Panc1 (cell line): ENCODE results near the gene RHBDL3.

ENCODE experiments used
- CTCF ChIP-seq: fragments of 450-650 bp; IDR thresholded peaks from 2 replicates; pipeline ENCODE4 v1.5.1; 2017; ENCODE audit warnings: mild to moderate bottlenecking
- POLR2AphosphoS5 ChIP-seq: IDR thresholded peaks from 2 replicates; pipeline ENCODE4 v1.6.1; 2012; ENCODE audit warnings: mild to moderate bottlenecking, low read depth, low read length, moderate library complexity
- REST ChIP-seq, 2 experiments: IDR thresholded peaks; 2 replicates each; pipeline ENCODE4 v1.6.1; 2011 to 2012; ENCODE audit warnings: low read depth in 2 of 2, control low read depth in 1 of 2, low read length in 1 of 2, mild to moderate bottlenecking in 1 of 2, moderate library complexity in 1 of 2; ENCODE audit not compliant: insufficient read depth in 1 of 2
- TCF7L2 ChIP-seq: IDR thresholded peaks from 2 replicates; pipeline ENCODE4 v1.6.1; 2011; ENCODE audit warnings: mild to moderate bottlenecking, low read depth, low read length, inconsistent platforms

GRCh38 chr17:32261936-32262510 lies 3.6 kb upstream of the RHBDL3 start:
- TF ChIP-seq CTCF, result no peak
- 0 out of 4 replicates have a peak, but pooled peaks of 1 of the 2 experiments have one; percentile 38 for TF ChIP-seq REST (IDR thresholded peaks at IDR 0.05; ENCODE audit: insufficient read depth in 1 of 2, low read depth in 2 of 2, low read length in 1 of 2)
- no peak for TF ChIP-seq POLR2AphosphoS5
- no peak for TF ChIP-seq TCF7L2
